ENCODE data around the gene OR2A25.
"Not testable (repeated sequence)": the region's sequence is repeated elsewhere in the genome, so short reads cannot be mapped to it uniquely, and the experiment has no call there.

The OR2A25 gene

DNA sequence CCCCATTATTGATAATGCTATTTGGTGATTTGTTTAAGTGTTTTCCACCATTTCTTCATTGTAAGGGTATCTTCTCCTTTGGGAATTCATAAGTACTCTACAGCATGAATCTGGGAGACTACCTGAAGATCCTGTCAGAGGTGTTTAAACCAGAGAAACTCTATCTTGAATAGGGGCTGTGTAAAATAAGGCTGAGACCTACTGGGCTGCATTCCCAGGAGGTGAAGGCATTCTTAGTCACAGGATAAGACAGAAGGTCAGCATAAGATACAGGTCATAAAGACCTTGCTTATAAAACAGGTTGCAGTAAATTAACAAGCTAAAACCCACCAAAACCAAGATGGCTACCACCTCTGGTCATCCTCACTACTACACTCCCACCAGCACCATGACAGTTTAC, 34.2 kb upstream of the OR2A25 start:
- H3K27ac ChIP-seq (ENCODE audit: low read length): no peak overlapping the region

DNA sequence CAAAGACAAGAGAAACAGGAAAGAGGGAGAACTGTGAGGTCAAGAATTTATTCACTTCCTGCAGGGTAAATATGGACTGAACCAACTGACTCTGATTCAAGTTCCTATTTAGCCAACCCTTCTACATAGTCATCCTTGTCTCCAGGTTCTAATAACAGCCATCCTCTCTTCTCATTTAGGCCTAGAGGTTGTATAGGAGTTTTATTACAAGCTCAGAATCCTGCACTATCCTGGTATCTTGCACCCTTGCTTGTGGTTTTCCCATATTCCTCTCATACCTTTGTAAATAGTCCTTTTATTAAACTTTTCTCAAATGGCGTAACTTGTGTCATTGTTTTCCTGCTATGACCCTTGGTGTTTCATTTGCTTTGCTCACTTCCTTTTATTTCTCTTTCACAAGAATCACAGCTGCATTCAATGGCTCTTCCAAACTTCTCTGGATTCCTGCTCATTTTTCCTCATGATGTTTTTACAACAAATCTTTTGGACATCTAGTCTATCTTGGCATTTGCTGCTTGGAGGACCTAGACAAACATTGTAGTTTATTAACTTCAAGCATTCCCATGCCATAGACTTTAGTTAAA, 33.2 kb upstream of the OR2A25 start:
- no peak overlapping the region for H3K27ac ChIP-seq (ENCODE audit: low read length)
- H3K4me3 ChIP-seq (ENCODE audit: low read length): no peak overlapping the region
- no peaks in the 10 kb centered on the region for H3K36me3 ChIP-seq (ENCODE audit: insufficient read depth, low read depth, low read length)
- no peaks in the 10 kb centered on the region for H3K27me3 ChIP-seq (ENCODE audit: insufficient read depth, low read length)
- H3K4me1 ChIP-seq (ENCODE audit: insufficient read depth, low read length): no peaks in the 10 kb centered on the region
- no peak overlapping the region for H3K9ac ChIP-seq (ENCODE audit: low read depth, low read length)
- no peaks in the 10 kb centered on the region for H3K9me3 ChIP-seq (ENCODE audit: insufficient read depth, low read depth, low read length)

More for the DNA sequence above, 34.2 kb upstream of the OR2A25 start:
- Histone ChIP-seq H3K27me3 (ENCODE audit: insufficient read depth, low read length) (no peaks in the 10 kb centered on the region), H3K9ac (ENCODE audit: low read depth, low read length) (no peak overlapping the region), H3K4me1 (ENCODE audit: insufficient read depth, low read length) (no peaks in the 10 kb centered on the region), H3K9me3 (ENCODE audit: insufficient read depth, low read depth, low read length) (no peaks in the 10 kb centered on the region), H3K36me3 (ENCODE audit: insufficient read depth, low read depth, low read length) (no peaks in the 10 kb centered on the region), H3K4me3 (ENCODE audit: low read length) (no peak overlapping the region)

DNA sequence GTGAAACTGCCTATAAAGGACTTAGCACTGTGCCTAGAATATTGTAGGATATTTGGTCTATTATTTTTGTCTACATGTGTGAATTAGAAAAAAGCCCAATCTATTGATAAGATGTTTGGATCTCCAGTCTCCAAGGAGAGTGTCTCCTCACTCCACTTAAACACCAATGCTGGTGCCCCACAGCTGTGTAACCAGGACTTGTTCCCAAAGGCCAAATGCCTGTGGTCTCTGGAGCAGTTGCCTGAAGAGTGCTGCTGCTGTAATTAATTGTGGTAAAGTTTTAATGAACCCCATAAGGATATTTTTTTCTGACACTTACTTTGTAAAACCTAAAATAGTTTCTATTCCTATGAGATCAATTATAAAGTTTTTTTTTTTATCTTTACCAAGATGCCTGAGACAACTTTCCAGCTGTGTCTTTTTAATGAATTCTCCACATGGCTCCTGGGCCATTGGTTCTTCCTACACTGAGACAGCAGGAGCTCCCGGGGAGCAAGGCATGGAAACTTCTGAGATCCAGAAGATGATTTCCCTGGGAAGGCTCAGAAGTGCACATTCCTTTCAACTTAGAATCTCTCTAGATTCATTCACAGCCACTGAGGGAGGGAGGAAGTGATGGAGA, 32.1 kb upstream of the OR2A25 start:
- no peak overlapping the region for H3K27ac ChIP-seq (ENCODE audit: low read length)
- H3K4me1 ChIP-seq (ENCODE audit: insufficient read depth, low read length): no peaks in the 10 kb centered on the region
- H3K9me3 ChIP-seq (ENCODE audit: insufficient read depth, low read depth, low read length): no peaks in the 10 kb centered on the region
- H3K4me3 ChIP-seq (ENCODE audit: low read length): no peak overlapping the region
- no peaks in the 10 kb centered on the region for H3K36me3 ChIP-seq (ENCODE audit: insufficient read depth, low read depth, low read length)
- no peaks in the 10 kb centered on the region for H3K27me3 ChIP-seq (ENCODE audit: insufficient read depth, low read length)
- no peak overlapping the region for H3K9ac ChIP-seq (ENCODE audit: low read depth, low read length)

DNA sequence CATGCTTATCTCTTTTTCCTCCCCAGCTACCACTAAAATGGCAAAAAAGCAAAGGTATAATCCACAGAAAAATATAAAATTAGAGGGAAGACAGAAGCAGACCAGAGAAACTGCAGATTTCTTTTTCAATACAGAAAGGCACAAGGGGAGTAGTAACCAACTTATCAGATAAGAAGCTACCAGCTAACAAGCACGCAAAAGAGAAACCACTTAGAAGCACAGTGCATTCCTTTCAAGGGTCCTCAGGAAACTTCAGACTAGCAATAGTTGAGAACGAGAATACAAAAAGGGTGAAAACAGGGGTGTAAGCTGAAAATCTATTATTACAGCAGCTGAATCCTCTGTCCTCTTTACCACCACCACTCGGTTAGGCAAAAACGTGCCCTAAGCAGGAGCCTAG, 30.7 kb upstream of the OR2A25 start:
- no peak overlapping the region for H3K9ac ChIP-seq (ENCODE audit: low read depth, low read length)
- no peaks in the 10 kb centered on the region for H3K9me3 ChIP-seq (ENCODE audit: insufficient read depth, low read depth, low read length)
- H3K4me3 ChIP-seq (ENCODE audit: low read length): no peak overlapping the region
- H3K27ac ChIP-seq (ENCODE audit: low read length): no peak overlapping the region
- no peaks in the 10 kb centered on the region for H3K4me1 ChIP-seq (ENCODE audit: insufficient read depth, low read length)
- no peaks in the 10 kb centered on the region for H3K27me3 ChIP-seq (ENCODE audit: insufficient read depth, low read length)
- no peaks in the 10 kb centered on the region for H3K36me3 ChIP-seq (ENCODE audit: insufficient read depth, low read depth, low read length)

DNA sequence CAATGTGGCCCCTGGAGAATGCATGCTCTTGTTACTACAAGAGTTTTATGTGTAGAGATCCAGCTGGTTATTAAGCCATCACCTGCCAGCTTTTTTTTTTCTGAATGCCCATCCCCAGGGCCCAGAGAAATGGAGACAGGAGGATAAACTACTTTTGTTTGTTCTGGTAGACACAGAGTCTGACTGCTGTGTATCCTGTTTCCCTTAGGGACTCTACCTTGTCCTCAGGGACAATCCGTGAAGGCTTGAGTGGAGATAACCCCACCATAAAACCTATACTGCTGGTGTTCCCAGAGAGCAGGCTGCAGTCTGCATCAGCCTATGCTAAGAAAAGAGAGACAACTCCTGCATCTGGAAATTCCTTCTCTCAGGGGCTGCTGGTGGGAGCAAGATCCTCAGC, 21.0 kb upstream of the OR2A25 start, which contains the start of gene OR2A5:
OR2A5 (plus strand) TSS at position 301 of the 400 bp plus-strand sequence. CDS start 1,454 bp downstream, outside the sequence.
- no peak within 1 kb of the TSS for H3K9ac ChIP-seq (ENCODE audit: low read depth, low read length)
- H3K4me1 ChIP-seq (ENCODE audit: insufficient read depth, low read length): no peaks in the 10 kb centered on the region
- no peaks in the 10 kb centered on the region for H3K9me3 ChIP-seq (ENCODE audit: insufficient read depth, low read depth, low read length)
- H3K4me3 ChIP-seq (ENCODE audit: low read length): no peak within 1 kb of the TSS
- H3K36me3 ChIP-seq (ENCODE audit: insufficient read depth, low read depth, low read length): no peaks in the 10 kb centered on the region
- H3K27ac ChIP-seq (ENCODE audit: low read length): no peak within 1 kb of the TSS
- H3K27me3 ChIP-seq (ENCODE audit: insufficient read depth, low read length): no peaks in the 10 kb centered on the region

DNA sequence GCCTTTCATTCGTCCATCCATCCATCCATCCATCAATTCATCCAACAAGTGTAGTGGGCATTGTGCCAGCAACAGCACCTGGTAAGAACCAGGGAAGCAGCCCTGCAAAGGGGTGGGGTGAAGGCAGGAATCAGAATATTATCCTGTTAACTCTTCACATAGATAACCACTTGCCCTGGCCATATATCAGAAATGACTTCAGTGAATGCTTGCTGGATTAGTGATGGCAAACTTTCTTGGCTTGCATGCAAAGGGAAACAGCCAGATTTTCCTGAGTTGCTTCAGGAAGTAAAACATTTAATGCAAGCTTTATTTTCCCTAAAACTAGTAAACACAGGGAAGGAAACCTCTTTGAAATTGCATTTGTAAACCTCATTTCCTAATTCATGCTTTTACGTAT, 20.1 kb upstream of the OR2A25 start:
- no peaks in the 10 kb centered on the region for H3K36me3 ChIP-seq (ENCODE audit: insufficient read depth, low read depth, low read length)
- no peaks in the 10 kb centered on the region for H3K27me3 ChIP-seq (ENCODE audit: insufficient read depth, low read length)
- no peak overlapping the region for H3K27ac ChIP-seq (ENCODE audit: low read length)
- H3K9ac ChIP-seq (ENCODE audit: low read depth, low read length): no peak overlapping the region
- H3K9me3 ChIP-seq (ENCODE audit: insufficient read depth, low read depth, low read length): no peaks in the 10 kb centered on the region
- no peaks in the 10 kb centered on the region for H3K4me1 ChIP-seq (ENCODE audit: insufficient read depth, low read length)
- no peak overlapping the region for H3K4me3 ChIP-seq (ENCODE audit: low read length)

DNA sequence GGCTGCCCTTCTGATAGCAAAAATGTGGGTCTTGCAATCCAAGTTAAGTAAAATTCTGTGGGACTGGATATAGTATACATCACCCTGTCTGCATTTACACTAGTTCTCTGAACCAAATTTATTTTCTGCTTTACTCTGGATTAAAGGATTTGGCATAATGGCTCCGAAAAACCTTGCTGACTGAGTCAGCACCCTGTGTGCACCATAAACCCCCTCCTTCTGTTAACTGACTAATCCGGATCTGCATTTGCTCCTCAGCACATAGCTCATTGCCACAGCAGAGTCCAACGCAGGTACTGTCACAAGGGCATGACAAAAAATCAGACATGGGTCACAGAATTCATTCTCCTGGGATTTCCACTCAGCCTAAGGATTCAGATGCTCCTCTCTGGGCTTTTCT, 19.5 kb upstream of the OR2A25 start:
- Histone ChIP-seq H3K9me3 (ENCODE audit: insufficient read depth, low read depth, low read length) (no peaks in the 10 kb centered on the region), H3K27me3 (ENCODE audit: insufficient read depth, low read length) (no peaks in the 10 kb centered on the region), H3K4me1 (ENCODE audit: insufficient read depth, low read length) (no peaks in the 10 kb centered on the region), H3K4me3 (ENCODE audit: low read length) (no peak overlapping the region), H3K27ac (ENCODE audit: low read length) (no peak overlapping the region), H3K9ac (ENCODE audit: low read depth, low read length) (no peak overlapping the region), H3K36me3 (ENCODE audit: insufficient read depth, low read depth, low read length) (no peaks in the 10 kb centered on the region)

DNA sequence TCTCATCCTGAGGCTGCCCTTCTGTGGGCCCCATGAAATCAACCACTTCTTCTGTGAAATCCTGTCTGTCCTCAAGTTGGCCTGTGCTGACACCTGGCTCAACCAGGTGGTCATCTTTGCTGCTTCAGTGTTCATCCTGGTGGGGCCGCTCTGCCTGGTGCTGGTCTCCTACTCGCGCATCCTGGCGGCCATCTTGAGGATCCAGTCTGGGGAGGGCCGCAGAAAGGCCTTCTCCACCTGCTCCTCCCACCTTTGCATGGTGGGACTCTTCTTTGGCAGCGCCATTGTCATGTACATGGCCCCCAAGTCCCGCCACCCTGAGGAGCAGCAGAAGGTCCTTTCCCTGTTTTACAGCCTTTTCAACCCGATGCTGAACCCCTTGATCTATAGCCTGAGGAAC, 18.7 kb upstream of the OR2A25 start:
- not testable (repeated sequence) for H3K9me3 ChIP-seq (ENCODE audit: insufficient read depth, low read depth, low read length); H3K36me3 ChIP-seq (ENCODE audit: insufficient read depth, low read depth, low read length); H3K4me1 ChIP-seq (ENCODE audit: insufficient read depth, low read length); H3K9ac ChIP-seq (ENCODE audit: low read depth, low read length); H3K4me3 ChIP-seq (ENCODE audit: low read length); H3K27me3 ChIP-seq (ENCODE audit: insufficient read depth, low read length); H3K27ac ChIP-seq (ENCODE audit: low read length)

DNA sequence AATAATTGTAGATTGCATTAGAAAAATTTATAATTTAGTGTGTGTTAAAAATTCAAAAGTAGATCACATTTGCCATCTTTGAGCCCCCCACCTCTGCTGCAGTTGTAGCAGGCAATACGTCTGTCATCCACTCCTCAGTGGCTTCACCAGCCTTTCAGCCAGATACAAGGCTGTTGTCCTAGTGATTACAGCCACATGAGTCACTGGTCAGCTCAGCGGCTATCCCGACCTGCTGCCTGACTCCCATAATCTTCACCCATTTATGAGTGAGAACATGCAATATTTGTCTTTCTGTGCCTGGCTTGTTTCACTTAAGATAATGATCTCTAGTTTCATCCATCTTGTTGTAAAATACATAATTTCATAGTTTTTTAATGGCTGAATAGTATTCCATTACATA, 11.7 kb upstream of the OR2A25 start:
- H3K4me1 ChIP-seq (ENCODE audit: insufficient read depth, low read length): no peaks in the 10 kb centered on the region
- H3K9ac ChIP-seq (ENCODE audit: low read depth, low read length): no peak overlapping the region
- no peak overlapping the region for H3K4me3 ChIP-seq (ENCODE audit: low read length)
- H3K9me3 ChIP-seq (ENCODE audit: insufficient read depth, low read depth, low read length): no peaks in the 10 kb centered on the region
- no peak overlapping the region for H3K27ac ChIP-seq (ENCODE audit: low read length)
- no peaks in the 10 kb centered on the region for H3K36me3 ChIP-seq (ENCODE audit: insufficient read depth, low read depth, low read length)
- no peaks in the 10 kb centered on the region for H3K27me3 ChIP-seq (ENCODE audit: insufficient read depth, low read length)

DNA sequence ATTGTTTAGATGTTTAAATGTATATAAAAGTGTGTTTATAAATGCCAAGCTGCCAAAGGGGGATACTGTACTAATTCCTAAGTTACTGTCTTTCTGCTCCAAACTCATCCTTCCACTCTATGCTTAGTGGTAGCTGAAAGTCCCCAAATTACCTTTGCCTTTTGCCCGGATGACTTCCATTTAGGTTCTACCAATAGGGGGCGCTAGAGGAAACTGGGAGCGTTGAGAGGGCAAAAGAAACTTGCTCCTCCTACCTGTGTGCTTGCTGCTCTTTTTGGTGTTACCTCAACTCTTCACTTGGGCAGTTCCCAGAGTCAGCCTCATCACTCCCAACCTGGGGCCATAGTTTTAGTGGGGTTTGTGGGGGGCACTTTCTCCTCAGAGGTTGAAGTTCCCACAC, 5.9 kb upstream of the OR2A25 start:
- Histone ChIP-seq H3K9ac (ENCODE audit: low read depth, low read length) (no peak overlapping the region), H3K9me3 (ENCODE audit: insufficient read depth, low read depth, low read length) (no peaks in the 10 kb centered on the region; the same call in 1 of the 2 replicates), H3K36me3 (ENCODE audit: insufficient read depth, low read depth, low read length) (no peaks in the 10 kb centered on the region), H3K4me3 (ENCODE audit: low read length) (no peak overlapping the region), H3K4me1 (ENCODE audit: insufficient read depth, low read length) (no peaks in the 10 kb centered on the region), H3K27ac (ENCODE audit: low read length) (no peak overlapping the region), H3K27me3 (ENCODE audit: insufficient read depth, low read length) (no peaks in the 10 kb centered on the region)

DNA sequence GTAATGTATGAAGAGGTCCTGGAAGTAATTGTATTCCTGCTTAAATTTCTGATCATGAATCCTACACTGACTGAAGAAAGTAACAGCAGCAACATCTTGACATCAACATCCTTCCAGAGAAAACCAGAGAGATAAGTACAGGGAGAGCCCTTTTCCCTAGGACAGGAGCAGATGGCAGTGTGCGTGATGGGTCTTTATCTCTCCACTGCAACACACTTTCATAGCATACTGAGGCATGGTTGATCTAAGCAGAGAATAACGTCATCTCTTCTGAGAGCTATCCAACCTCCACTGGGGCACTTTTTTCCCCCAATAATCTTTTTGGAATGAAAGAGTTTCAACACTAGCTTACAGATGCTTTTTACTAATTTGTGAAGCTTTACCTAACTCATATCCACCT, 342 bp downstream of the OR2A25 start:
- H3K36me3 ChIP-seq (ENCODE audit: insufficient read depth, low read depth, low read length): no peaks in the 10 kb centered on the region
- H3K4me1 ChIP-seq (ENCODE audit: insufficient read depth, low read length): no peaks in the 10 kb centered on the region
- H3K27ac ChIP-seq (ENCODE audit: low read length): no peak overlapping the region
- H3K27me3 ChIP-seq (ENCODE audit: insufficient read depth, low read length): no peaks in the 10 kb centered on the region
- H3K9me3 ChIP-seq (ENCODE audit: insufficient read depth, low read depth, low read length): no peaks in the 10 kb centered on the region; the same call in 1 of the 2 replicates
- H3K4me3 ChIP-seq (ENCODE audit: low read length): no peak overlapping the region
- H3K9ac ChIP-seq (ENCODE audit: low read depth, low read length): no peak overlapping the region

DNA sequence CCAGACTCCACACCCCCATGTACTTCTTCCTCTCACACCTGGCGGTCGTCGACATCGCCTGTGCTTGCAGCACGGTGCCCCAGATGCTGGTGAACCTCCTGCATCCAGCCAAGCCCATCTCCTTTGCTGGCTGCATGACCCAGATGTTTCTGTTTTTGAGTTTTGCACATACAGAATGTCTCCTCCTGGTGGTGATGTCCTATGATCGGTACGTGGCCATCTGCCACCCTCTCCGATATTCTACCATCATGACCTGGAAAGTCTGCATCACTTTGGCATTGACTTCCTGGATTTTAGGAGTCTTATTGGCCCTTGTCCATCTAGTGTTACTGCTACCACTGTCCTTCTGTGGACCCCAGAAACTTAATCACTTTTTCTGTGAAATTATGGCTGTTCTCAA, 4.8 kb downstream of the OR2A25 start:
- Histone ChIP-seq H3K4me3 (ENCODE audit: low read length) (no peak overlapping the region), H3K36me3 (ENCODE audit: insufficient read depth, low read depth, low read length) (no peaks in the 10 kb centered on the region), H3K4me1 (ENCODE audit: insufficient read depth, low read length) (no peaks in the 10 kb centered on the region), H3K9me3 (ENCODE audit: insufficient read depth, low read depth, low read length) (no peaks in the 10 kb centered on the region), H3K9ac (ENCODE audit: low read depth, low read length) (no peak overlapping the region), H3K27ac (ENCODE audit: low read length) (no peak overlapping the region), H3K27me3 (ENCODE audit: insufficient read depth, low read length) (no peaks in the 10 kb centered on the region)
